HFFc6 (cell line): Measurements from ENCODE around the gene RAB28. TPM values are rescaled to one million over a fixed set of nuclear protein-coding genes. Genes with fewer than 3 reads are reported as not detected.

Experiments
- DNase-seq: peaks from one replicate; pipeline ENCODE4 v3.0.0-alpha.2; 2018
- H3K27ac Mint-ChIP-seq: 2 replicates; pipeline ENCODE4 v1.8.0; 2020; ENCODE audit warnings: mild to moderate bottlenecking, mixed read lengths
- H3K27me3 Mint-ChIP-seq: 2 replicates; pipeline ENCODE4 v1.8.0; 2021; ENCODE audit warnings: mild to moderate bottlenecking, moderate library complexity, mixed read lengths; ENCODE audit not compliant: insufficient read depth
- H3K36me3 Mint-ChIP-seq: 2 replicates; pipeline ENCODE4 v1.8.0; 2021; ENCODE audit warnings: low read depth, mixed read lengths
- H3K4me1 Mint-ChIP-seq: 2 replicates; pipeline ENCODE4 v1.8.0; 2020; ENCODE audit warnings: low read depth, mixed read lengths
- H3K4me3 Mint-ChIP-seq: 2 replicates; pipeline ENCODE4 v1.8.0; 2020; ENCODE audit warnings: mild to moderate bottlenecking, moderate library complexity, mixed read lengths
- H3K9me3 Mint-ChIP-seq: 2 replicates; pipeline ENCODE4 v1.8.0; 2020; ENCODE audit warnings: mild to moderate bottlenecking, mixed read lengths
- CTCF ChIP-seq: fragments of 200-600 bp; sonication (generic); IDR thresholded peaks from 2 replicates; pipeline ENCODE4 v1.5.0; 2021; ENCODE audit warnings: antibody characterized with exemption, mild to moderate bottlenecking
- total RNA-seq, 6 experiments: library from RNA; stranded (reverse); fragmentation: NEBNext Ultra II Directional; extraction: Animal tissue kit (Norgen Biotek cat#: 25700); gene quantifications; 2 replicates in 1 of 6; 3 replicates in 5 of 6; pipeline ENCODE4 v1.2.3, GENCODE V29; 2021

RAB28 gene
- total RNA-seq, 6 experiments from 2014 or later = 11.4 to 13.1 (median 12.4) TPM

GRCh38 chr4:13386405-13387107, 97.6 kb downstream of the RAB28 start:
- TF ChIP-seq CTCF = no peak
- no peak overlapping the region for H3K27ac Mint-ChIP-seq
- H3K4me3 Mint-ChIP-seq = no peak overlapping the region
- 0 out of 2 replicates have a peak, but pooled peaks cover 4% of the 10 kb centered on the region for H3K9me3 Mint-ChIP-seq
- no peak for DNase-seq
- no peaks in the 10 kb centered on the region for H3K27me3 Mint-ChIP-seq
- no peaks in the 10 kb centered on the region for H3K4me1 Mint-ChIP-seq
- peaks cover 22% of the 10 kb centered on the region for H3K36me3 Mint-ChIP-seq

GRCh38 chr4:13384055-13384454, 100.1 kb downstream of the RAB28 start:
- no peak for DNase-seq
- Mint-ChIP-seq H3K4me1 (no peaks in the 10 kb centered on the region), H3K27me3 (no peaks in the 10 kb centered on the region), H3K9me3 (0 out of 2 replicates have a peak, but pooled peaks cover 4% of the 10 kb centered on the region), H3K4me3 (no peak overlapping the region), H3K27ac (no peak overlapping the region), H3K36me3 (peaks cover 15% of the 10 kb centered on the region)
- TF ChIP-seq CTCF = no peak

GRCh38 chr4:13378973-13379759, 105.0 kb downstream of the RAB28 start:
- Mint-ChIP-seq H3K4me3 (no peak overlapping the region), H3K4me1 (no peaks in the 10 kb centered on the region), H3K36me3 (peaks cover 3% of the 10 kb centered on the region; the same call in 1 of the 2 replicates), H3K27me3 (no peaks in the 10 kb centered on the region), H3K9me3 (no peaks in the 10 kb centered on the region), H3K27ac (no peak overlapping the region)
- no peak for DNase-seq
- TF ChIP-seq CTCF = no peak

GRCh38 chr4:13371048-13371447, 113.1 kb downstream of the RAB28 start:
- Mint-ChIP-seq H3K27me3 (no peaks in the 10 kb centered on the region), H3K4me1 (no peaks in the 10 kb centered on the region), H3K9me3 (no peaks in the 10 kb centered on the region), H3K27ac (no peak overlapping the region), H3K4me3 (no peak overlapping the region), H3K36me3 (no peaks in the 10 kb centered on the region)
- DNase-seq = no peak
- no peak for TF ChIP-seq CTCF

- no peak for TF ChIP-seq CTCF
- Mint-ChIP-seq H3K27me3 (no peaks in the 10 kb centered on the region), H3K4me1 (no peaks in the 10 kb centered on the region), H3K27ac (no peak overlapping the region), H3K4me3 (no peak overlapping the region), H3K9me3 (no peaks in the 10 kb centered on the region), H3K36me3 (peaks cover 5% of the 10 kb centered on the region; the same call in 1 of the 2 replicates)
- DNase-seq = no peak
These were observed 115.9 kb downstream of the RAB28 start for GRCh38 chr4:13368217-13368616.
